ENCODE measurements around the gene PKD1.

PKD1 gene

DNA sequence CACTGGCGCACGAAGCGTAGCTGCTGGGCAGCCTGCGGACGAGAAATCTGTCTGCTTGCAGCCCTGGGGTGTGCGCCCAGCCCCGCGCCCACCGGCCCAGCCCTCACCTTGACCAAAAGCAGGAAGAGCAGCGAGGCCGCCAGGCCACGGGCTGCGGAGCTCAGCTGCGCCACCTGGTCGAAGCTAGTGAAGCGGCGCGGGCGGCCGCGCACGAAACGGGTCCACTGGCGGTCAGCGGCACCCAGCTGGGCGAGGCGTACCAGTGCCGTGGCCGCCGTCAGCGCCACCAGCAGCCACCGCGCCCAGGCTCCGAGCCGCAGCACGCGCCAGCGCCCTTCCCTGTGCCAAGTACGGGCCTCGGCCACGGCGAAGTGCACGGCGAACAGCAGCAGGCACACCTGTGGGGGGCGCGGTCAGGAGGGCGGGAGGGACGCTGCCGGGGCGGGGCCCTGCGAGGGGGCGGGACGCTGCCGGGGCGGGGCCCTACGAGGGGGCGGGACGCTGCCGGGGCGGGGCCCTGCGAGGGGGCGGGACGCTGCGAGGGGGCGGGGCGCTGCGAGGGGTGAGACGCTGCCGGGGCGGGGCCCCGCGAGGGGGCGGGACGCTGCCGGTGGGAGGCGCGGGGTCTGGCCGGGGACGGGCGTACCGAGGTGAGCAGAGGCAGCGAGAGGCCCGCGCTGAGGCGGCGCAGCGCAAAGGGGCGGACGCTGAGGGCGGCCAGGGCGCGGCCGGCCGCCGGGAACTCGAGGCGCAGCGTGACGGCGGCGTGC is 44.7 kb downstream of the PKD1 start:
- peak; percentile 88 for DNase-seq (ENCODE audit: low read depth)
- no peak overlapping the region for H3K4me3 ChIP-seq (ENCODE audit: low read length)
- TF ChIP-seq, protein P1, sequence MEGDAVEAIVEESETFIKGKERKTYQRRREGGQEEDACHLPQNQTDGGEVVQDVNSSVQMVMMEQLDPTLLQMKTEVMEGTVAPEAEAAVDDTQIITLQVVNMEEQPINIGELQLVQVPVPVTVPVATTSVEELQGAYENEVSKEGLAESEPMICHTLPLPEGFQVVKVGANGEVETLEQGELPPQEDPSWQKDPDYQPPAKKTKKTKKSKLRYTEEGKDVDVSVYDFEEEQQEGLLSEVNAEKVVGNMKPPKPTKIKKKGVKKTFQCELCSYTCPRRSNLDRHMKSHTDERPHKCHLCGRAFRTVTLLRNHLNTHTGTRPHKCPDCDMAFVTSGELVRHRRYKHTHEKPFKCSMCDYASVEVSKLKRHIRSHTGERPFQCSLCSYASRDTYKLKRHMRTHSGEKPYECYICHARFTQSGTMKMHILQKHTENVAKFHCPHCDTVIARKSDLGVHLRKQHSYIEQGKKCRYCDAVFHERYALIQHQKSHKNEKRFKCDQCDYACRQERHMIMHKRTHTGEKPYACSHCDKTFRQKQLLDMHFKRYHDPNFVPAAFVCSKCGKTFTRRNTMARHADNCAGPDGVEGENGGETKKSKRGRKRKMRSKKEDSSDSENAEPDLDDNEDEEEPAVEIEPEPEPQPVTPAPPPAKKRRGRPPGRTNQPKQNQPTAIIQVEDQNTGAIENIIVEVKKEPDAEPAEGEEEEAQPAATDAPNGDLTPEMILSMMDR (IDR thresholded peaks at IDR 0.05; ENCODE audit: insufficient read depth, low read depth, low read length, missing control alignments), result peak; percentile 31

DNA sequence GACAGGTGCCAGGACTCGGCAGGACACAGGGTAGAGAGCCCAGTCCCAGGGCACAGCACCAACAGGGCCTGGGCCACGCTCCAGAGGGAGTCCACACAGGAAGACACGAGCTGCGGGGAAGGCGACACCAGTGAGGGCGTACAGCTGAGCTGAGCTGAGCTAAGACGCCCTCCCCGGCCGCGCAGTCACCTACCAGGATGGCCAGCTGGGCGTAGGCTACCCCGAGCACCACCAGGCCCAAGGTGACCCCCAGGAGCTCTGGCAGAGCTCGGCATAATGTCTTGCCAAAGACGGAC is 45.3 kb downstream of the PKD1 start:
- TF ChIP-seq, protein P1 (IDR thresholded peaks at IDR 0.05; ENCODE audit: insufficient read depth, low read depth, low read length, missing control alignments), result no peak
- no peak overlapping the region for H3K4me3 ChIP-seq (ENCODE audit: low read length)

DNA sequence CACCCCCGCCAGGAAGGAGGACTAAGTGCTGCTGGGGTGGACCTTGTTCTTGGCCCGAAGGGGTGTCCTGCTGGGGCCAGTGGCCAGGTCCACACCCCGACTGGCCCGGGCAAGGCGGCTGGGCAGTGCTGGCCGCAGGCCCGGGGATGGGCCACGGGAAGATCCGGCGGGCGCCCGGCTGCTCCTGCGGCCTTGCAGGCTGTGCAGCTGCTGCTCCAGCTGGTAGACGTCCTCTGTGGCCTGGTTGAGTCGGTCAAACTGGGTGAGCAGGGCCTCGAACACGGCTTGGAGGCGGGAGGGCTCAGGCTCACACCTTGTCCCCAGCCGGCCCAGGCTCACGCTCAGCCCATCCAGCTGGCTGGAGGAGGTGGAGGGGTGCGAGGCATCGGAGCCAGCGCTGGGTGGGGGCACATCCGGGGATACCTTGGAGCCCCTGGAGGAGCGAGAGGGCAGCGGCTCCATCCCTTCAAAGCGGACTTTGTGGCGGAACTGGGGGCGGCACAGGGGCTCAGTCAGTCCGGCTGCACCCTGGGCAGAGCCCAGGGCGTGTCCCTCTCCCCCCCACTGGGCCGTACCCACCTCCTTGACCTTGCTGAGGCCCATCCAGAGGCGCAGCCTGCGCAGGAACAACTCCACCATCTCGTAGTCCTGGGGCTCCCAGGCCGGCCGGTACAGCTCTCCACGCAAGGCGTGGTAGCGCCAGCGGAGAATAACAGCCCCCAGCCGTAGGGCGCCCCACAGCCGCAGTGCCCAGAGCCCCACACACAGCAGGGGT is 45.8 kb downstream of the PKD1 start:
- TF ChIP-seq, protein P1 (IDR thresholded peaks at IDR 0.05; ENCODE audit: insufficient read depth, low read depth, low read length, missing control alignments), result no peak
- no peak for DNase-seq (ENCODE audit: low read depth)
- no peak overlapping the region for H3K4me3 ChIP-seq (ENCODE audit: low read length)

More for the DNA sequence above, 45.3 kb downstream of the PKD1 start:
- DNase-seq (ENCODE audit: low read depth), result no peak

DNA sequence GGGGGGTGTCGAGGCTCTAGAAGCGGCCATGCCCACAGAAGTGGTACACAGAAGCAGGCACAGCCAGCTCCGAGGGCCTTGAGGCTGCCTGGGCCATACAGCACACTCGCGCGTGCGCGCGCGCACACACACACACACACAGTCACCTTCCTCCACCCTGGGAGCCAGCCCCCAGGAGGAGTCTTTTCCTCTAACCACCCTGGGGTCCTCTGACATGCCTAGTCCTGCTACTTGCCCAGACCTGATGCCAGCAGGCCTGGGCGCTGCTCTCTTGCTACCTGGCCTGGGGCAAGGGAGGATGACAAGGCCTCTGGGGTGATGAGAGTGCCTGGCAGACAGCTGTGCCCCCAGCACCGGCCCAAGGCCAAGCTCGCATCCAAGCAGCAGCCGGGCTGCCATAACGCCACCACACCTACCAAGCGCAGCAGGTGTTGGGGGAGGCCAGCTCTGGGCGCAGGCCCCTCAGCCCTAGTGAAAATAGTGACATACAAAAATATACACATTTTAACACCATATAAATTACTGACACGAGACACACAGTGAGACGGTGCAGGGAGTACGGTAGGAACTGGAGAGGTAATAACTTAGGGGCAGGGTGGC is 46.8 kb downstream of the PKD1 start:
- DNase-seq (ENCODE audit: low read depth), result peak; percentile 84
- no peak overlapping the region for H3K4me3 ChIP-seq (ENCODE audit: low read length)

GRCh38 chr16:2087748-2088631 is 47.7 kb downstream of the PKD1 start:
- TF ChIP-seq, protein P1 (IDR thresholded peaks at IDR 0.05; ENCODE audit: insufficient read depth, low read depth, low read length, missing control alignments), result no peak
- DNase-seq (ENCODE audit: low read depth), result no peak

More for the DNA sequence above, 46.8 kb downstream of the PKD1 start:
- TF ChIP-seq, protein P1 (IDR thresholded peaks at IDR 0.05; ENCODE audit: insufficient read depth, low read depth, low read length, missing control alignments), result no peak

More at GRCh38 chr16:2087748-2088631, 47.7 kb downstream of the PKD1 start:
- H3K4me3 ChIP-seq (ENCODE audit: low read length), result no peak overlapping the region
